ENCODE data around the gene OR8K1. TPM values are rescaled to one million over a fixed set of nuclear protein-coding genes. Genes with fewer than 3 reads are reported as not detected.

OR8K1 gene
- total RNA-seq, 1 donor from 2014 or later, result not detected

DNA sequence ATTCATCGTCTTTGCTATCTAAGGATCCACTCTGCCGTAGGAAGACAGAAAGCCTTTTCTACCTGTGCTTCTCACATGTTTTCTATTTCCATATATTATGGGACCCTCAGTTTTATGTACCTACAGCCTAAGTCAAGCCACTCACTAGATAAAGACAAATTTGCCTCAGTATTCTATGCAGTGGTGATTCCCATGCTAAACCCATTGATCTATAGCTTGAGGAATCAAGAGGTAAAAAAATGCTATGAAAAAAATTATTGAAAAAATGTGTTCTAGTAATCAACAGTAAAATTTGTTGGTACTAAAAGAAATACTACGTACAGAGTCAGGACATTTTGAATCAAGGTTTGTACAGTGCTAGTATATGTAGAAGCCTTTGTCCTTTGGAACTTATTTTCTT is 48.5 kb downstream of the OR8K1 start:
- Histone ChIP-seq H3K4me3 (no peak overlapping the region), H3K9me3 (no peaks in the 10 kb centered on the region), H3K27me3 (no peaks in the 10 kb centered on the region), H3K27ac (no peak overlapping the region), H3K36me3 (no peaks in the 10 kb centered on the region), H3K4me1 (no peaks in the 10 kb centered on the region)
- no peak for TF ChIP-seq POLR2A (IDR thresholded peaks at IDR 0.05)
- TF ChIP-seq, protein P1, sequence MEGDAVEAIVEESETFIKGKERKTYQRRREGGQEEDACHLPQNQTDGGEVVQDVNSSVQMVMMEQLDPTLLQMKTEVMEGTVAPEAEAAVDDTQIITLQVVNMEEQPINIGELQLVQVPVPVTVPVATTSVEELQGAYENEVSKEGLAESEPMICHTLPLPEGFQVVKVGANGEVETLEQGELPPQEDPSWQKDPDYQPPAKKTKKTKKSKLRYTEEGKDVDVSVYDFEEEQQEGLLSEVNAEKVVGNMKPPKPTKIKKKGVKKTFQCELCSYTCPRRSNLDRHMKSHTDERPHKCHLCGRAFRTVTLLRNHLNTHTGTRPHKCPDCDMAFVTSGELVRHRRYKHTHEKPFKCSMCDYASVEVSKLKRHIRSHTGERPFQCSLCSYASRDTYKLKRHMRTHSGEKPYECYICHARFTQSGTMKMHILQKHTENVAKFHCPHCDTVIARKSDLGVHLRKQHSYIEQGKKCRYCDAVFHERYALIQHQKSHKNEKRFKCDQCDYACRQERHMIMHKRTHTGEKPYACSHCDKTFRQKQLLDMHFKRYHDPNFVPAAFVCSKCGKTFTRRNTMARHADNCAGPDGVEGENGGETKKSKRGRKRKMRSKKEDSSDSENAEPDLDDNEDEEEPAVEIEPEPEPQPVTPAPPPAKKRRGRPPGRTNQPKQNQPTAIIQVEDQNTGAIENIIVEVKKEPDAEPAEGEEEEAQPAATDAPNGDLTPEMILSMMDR (IDR thresholded peaks at IDR 0.05), result no peak
- no peak for TF ChIP-seq POLR2AphosphoS5 (IDR thresholded peaks at IDR 0.05; ENCODE audit: insufficient read depth in 1 of 2, low read depth in 1 of 2)
- intact Hi-C loops (cut with DNase I), result no loop called here
- DNase-seq (ENCODE audit: extremely low spot score in 2 of 2), result no peak

DNA sequence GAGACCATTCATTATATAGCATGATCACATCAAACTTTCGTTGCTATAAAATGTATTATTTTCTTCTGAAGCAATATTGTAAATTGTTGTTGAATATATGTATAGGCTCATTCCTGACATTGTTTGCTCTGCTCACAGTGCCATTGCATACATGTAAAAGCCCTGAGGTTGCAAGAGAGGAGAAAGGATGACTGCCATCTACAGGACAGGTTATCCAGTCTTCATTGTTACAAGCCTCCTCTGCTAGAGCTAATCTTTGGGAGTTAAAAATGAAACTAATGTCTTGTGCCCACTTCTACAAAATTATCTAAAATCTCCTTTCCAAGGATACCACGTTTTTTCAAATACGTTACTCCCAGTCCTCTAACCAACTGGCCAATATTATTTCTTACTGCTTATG is 50.2 kb downstream of the OR8K1 start:
- H3K27me3 ChIP-seq, result no peaks in the 10 kb centered on the region
- intact Hi-C loops (cut with DNase I), result no loop called here
- H3K27ac ChIP-seq, result no peak overlapping the region
- TF ChIP-seq POLR2A (IDR thresholded peaks at IDR 0.05) (no peak), POLR2AphosphoS5 (IDR thresholded peaks at IDR 0.05; ENCODE audit: insufficient read depth in 1 of 2, low read depth in 1 of 2) (no peak)
- TF ChIP-seq, protein P1 (IDR thresholded peaks at IDR 0.05), result no peak
- H3K9me3 ChIP-seq, result no peaks in the 10 kb centered on the region
- H3K4me3 ChIP-seq, result no peak overlapping the region
- no peaks in the 10 kb centered on the region for H3K36me3 ChIP-seq
- no peaks in the 10 kb centered on the region for H3K4me1 ChIP-seq
- DNase-seq (ENCODE audit: extremely low spot score in 2 of 2), result no peak

Other genes with a start within 250 kb of the OR8K1 start
- gene OR8H2, start 242.4 kb upstream of the OR8K1 start, total RNA-seq, result not detected
- gene OR8H3, start 223.7 kb upstream of the OR8K1 start, total RNA-seq, result not detected
- gene OR8J3, start 205.8 kb upstream of the OR8K1 start, total RNA-seq, result not detected
- not detected for gene OR8K5, start 185.7 kb upstream of the OR8K1 start, total RNA-seq
- gene OR5J2, start 169.4 kb upstream of the OR8K1 start, total RNA-seq, result not detected
- gene OR5T2, start 111.8 kb upstream of the OR8K1 start, total RNA-seq, result not detected
- gene OR5T3, start 93.8 kb upstream of the OR8K1 start, total RNA-seq, result not detected
- not detected for gene OR5T1, start 71.9 kb upstream of the OR8K1 start, total RNA-seq
- gene OR8H1, start 53.8 kb upstream of the OR8K1 start, total RNA-seq, result not detected
- gene OR8K3, start 30.9 kb upstream of the OR8K1 start, total RNA-seq, result not detected
- not detected for gene OR8J1, start 8.3 kb downstream of the OR8K1 start, total RNA-seq
- gene OR8U1, start 29.6 kb downstream of the OR8K1 start, total RNA-seq, result not detected
- gene OR5AL1, start 66.7 kb downstream of the OR8K1 start, total RNA-seq, result not detected
- not detected for gene OR5M3, start 127.3 kb downstream of the OR8K1 start, total RNA-seq
- gene OR5M8, start 145.3 kb downstream of the OR8K1 start, total RNA-seq, result not detected
- not detected for gene OR5M11, start 197.2 kb downstream of the OR8K1 start, total RNA-seq
- not detected for gene OR5M10, start 231.7 kb downstream of the OR8K1 start, total RNA-seq

All from vagina (tissue), 2 donors.